ENCODE data around the gene PCDHAC2.

DNA sequence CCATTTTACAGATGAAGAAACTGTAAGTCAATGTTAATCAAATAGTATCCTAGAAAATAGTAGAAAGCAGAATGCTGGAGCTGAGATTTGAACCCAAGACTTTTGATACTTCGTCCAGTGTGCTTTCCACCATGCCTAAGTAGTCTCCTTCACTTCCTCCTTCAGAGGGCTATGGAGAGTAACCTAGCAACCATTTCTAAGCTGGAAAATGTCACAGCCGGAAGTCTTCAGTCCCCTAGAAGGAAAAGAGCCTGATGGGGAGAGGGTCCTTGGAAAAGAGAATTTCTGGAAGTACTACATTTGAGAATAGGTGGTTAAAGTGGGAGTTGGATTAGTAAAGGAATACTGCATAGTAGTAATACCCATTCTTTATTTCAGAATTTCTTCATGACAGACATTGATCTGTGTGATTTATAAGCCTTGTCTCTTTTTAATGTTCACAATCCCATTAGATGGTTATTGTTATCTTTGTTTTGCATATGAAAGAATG is 32.7 kb downstream of the PCDHAC2 start:
- TF ChIP-seq POLR2A (IDR thresholded peaks at IDR 0.05) (no peak), POLR2AphosphoS5 (IDR thresholded peaks at IDR 0.05) (no peak)
- TF ChIP-seq, protein P1, sequence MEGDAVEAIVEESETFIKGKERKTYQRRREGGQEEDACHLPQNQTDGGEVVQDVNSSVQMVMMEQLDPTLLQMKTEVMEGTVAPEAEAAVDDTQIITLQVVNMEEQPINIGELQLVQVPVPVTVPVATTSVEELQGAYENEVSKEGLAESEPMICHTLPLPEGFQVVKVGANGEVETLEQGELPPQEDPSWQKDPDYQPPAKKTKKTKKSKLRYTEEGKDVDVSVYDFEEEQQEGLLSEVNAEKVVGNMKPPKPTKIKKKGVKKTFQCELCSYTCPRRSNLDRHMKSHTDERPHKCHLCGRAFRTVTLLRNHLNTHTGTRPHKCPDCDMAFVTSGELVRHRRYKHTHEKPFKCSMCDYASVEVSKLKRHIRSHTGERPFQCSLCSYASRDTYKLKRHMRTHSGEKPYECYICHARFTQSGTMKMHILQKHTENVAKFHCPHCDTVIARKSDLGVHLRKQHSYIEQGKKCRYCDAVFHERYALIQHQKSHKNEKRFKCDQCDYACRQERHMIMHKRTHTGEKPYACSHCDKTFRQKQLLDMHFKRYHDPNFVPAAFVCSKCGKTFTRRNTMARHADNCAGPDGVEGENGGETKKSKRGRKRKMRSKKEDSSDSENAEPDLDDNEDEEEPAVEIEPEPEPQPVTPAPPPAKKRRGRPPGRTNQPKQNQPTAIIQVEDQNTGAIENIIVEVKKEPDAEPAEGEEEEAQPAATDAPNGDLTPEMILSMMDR (IDR thresholded peaks at IDR 0.05 in 8 of 11, conservative IDR thresholded peaks at IDR 0.05 in 3 of 11): no peak

All from spleen (tissue), 7 donors.